GM21360 (cell line): ENCODE data around the gene KLHDC7B.

Source experiments
- ATAC-seq: cut with Tn5 transposase; IDR thresholded peaks from one replicate; pipeline ENCODE4 v1.9.1; 2021; ENCODE audit warnings: mild to moderate bottlenecking, moderate library complexity; ENCODE audit not compliant: unreplicated experiment

The KLHDC7B gene

GRCh38 chr22:50585238-50585637 is 39.5 kb downstream of the KLHDC7B start:
- ATAC-seq, result no peak

- no peak for ATAC-seq
These were observed 40.1 kb downstream of the KLHDC7B start for GRCh38 chr22:50585781-50586180.

- ATAC-seq, result no peak
These were observed 40.7 kb downstream of the KLHDC7B start for GRCh38 chr22:50586416-50586815.

GRCh38 chr22:50587407-50587806 is 41.7 kb downstream of the KLHDC7B start:
- ATAC-seq, result no peak

GRCh38 chr22:50595189-50595588 is 49.5 kb downstream of the KLHDC7B start:
- ATAC-seq, result no peak

- ATAC-seq, result no peak
These were observed 51.4 kb downstream of the KLHDC7B start for GRCh38 chr22:50597097-50597496.

GRCh38 chr22:50599816-50600455 is 54.2 kb downstream of the KLHDC7B start:
- no peak for ATAC-seq

GRCh38 chr22:50600538-50600937 is 54.8 kb downstream of the KLHDC7B start, which contains the start of gene MAPK8IP2:
Gene MAPK8IP2, plus strand, starts transcription at chr22:50600793. Its CDS starts 26 bp downstream, at chr22:50600819.
- ATAC-seq, result no peak
